ENCODE results near the gene ARSJ. TPM values are rescaled to one million over a fixed set of nuclear protein-coding genes. Genes with fewer than 3 reads are reported as not detected.
"Not testable (repeated sequence)": the region's sequence is repeated elsewhere in the genome, so short reads cannot be mapped to it uniquely, and the experiment has no call there.

ARSJ gene
- total RNA-seq, 1 experiment from 2014 or later, result 16.4 TPM

GRCh38 chr4:113943863-113944262 is 35.6 kb downstream of the ARSJ start:
- H3K36me3 ChIP-seq (ENCODE audit: low read depth, low read length), result no peaks in the 10 kb centered on the region
- H2AFZ ChIP-seq (ENCODE audit: low read length), result no peak overlapping the region
- POLR2A ChIA-PET (ENCODE audit: unreplicated experiment), result no interaction called here
- H3K9ac ChIP-seq (ENCODE audit: low read length), result no peak overlapping the region
- no TSS peak for BruUV-seq (replicated peaks)
- intact Hi-C loops (cut with micrococcal nuclease), result no loop called here
- no peaks in the 10 kb centered on the region for H3F3A ChIP-seq (ENCODE audit: low read length, unreplicated experiment)
- no peak for ATAC-seq
- no peaks in the 10 kb centered on the region for H3K27me3 ChIP-seq (ENCODE audit: low read length)
- TF ChIP-seq CTCF (conservative IDR thresholded peaks at IDR 0.05; ENCODE audit: low read depth, low read length), result no peak
- H3K4me2 ChIP-seq (ENCODE audit: low read length), result no peak overlapping the region
- H3K79me2 ChIP-seq (ENCODE audit: low read length), result peaks cover 10% of the 10 kb centered on the region; the same call in 1 of the 2 replicates
- H3K4me3 ChIP-seq (ENCODE audit: low read length), result no peak overlapping the region
- H3K9me3 ChIP-seq (ENCODE audit: low read length), result no peaks in the 10 kb centered on the region
- peaks cover 27% of the 10 kb centered on the region for H3K4me1 ChIP-seq (ENCODE audit: insufficient read depth, low read length)
- H4K20me1 ChIP-seq (ENCODE audit: low read length), result no peaks in the 10 kb centered on the region
- no peaks in the 10 kb centered on the region for H3K9me2 ChIP-seq (replicated peaks; ENCODE audit: low read length)
- peak; percentile 31 for DNase-seq
- no peak overlapping the region for H3K27ac ChIP-seq (ENCODE audit: low read length)
- CTCF ChIA-PET, result no interaction called here

GRCh38 chr4:113943085-113943484 is 36.4 kb downstream of the ARSJ start:
- Histone ChIP-seq H3K79me2 (ENCODE audit: low read length) (peaks cover 10% of the 10 kb centered on the region; the same call in 1 of the 2 replicates), H2AFZ (ENCODE audit: low read length) (no peak overlapping the region)

GRCh38 chr4:113941836-113942235 is 37.6 kb downstream of the ARSJ start:
- no peaks in the 10 kb centered on the region for H3K27me3 ChIP-seq (ENCODE audit: low read length)
- ATAC-seq, result no peak
- H3K4me3 ChIP-seq (ENCODE audit: low read length), result no peak overlapping the region
- CTCF ChIA-PET, result no interaction called here
- H3K4me2 ChIP-seq (ENCODE audit: low read length), result no peak overlapping the region
- no peaks in the 10 kb centered on the region for H3K36me3 ChIP-seq (ENCODE audit: low read depth, low read length)
- BruUV-seq (replicated peaks), result no TSS peak
- TF ChIP-seq EZH2 (IDR thresholded peaks at IDR 0.05; ENCODE audit: low read length, unreplicated experiment), result no peak
- no peak for TF ChIP-seq CTCF (conservative IDR thresholded peaks at IDR 0.05; ENCODE audit: low read depth, low read length)
- TF ChIP-seq EZH2phosphoT487 (IDR thresholded peaks at IDR 0.05; ENCODE audit: borderline replicate concordance, low read length), result no peak
- no peak overlapping the region for H3K9ac ChIP-seq (ENCODE audit: low read length)
- H4K20me1 ChIP-seq (ENCODE audit: low read length), result no peaks in the 10 kb centered on the region
- DNase-seq, result no peak
- H3K9me3 ChIP-seq (ENCODE audit: low read length), result no peaks in the 10 kb centered on the region
- intact Hi-C loops (cut with micrococcal nuclease), result no loop called here
- POLR2A ChIA-PET (ENCODE audit: unreplicated experiment), result no interaction called here
- H3F3A ChIP-seq (ENCODE audit: low read length, unreplicated experiment), result no peaks in the 10 kb centered on the region
- H3K27ac ChIP-seq (ENCODE audit: low read length), result no peak overlapping the region
- H3K9me2 ChIP-seq (replicated peaks; ENCODE audit: low read length), result no peaks in the 10 kb centered on the region
- no peak overlapping the region for H2AFZ ChIP-seq (ENCODE audit: low read length)
- H3K79me2 ChIP-seq (ENCODE audit: low read length), result peaks cover 13% of the 10 kb centered on the region; the same call in 1 of the 2 replicates
- peaks cover 25% of the 10 kb centered on the region for H3K4me1 ChIP-seq (ENCODE audit: insufficient read depth, low read length)

More at GRCh38 chr4:113943085-113943484, 36.4 kb downstream of the ARSJ start:
- H3K4me2 ChIP-seq (ENCODE audit: low read length), result no peak overlapping the region
- H3K9me3 ChIP-seq (ENCODE audit: low read length), result no peaks in the 10 kb centered on the region
- peaks cover 27% of the 10 kb centered on the region for H3K4me1 ChIP-seq (ENCODE audit: insufficient read depth, low read length)
- H3K27ac ChIP-seq (ENCODE audit: low read length), result no peak overlapping the region
- intact Hi-C loops (cut with micrococcal nuclease), result no loop called here
- no peak for TF ChIP-seq EZH2phosphoT487 (IDR thresholded peaks at IDR 0.05; ENCODE audit: borderline replicate concordance, low read length)
- no peak for TF ChIP-seq EZH2 (IDR thresholded peaks at IDR 0.05; ENCODE audit: low read length, unreplicated experiment)
- no peak for TF ChIP-seq CTCF (conservative IDR thresholded peaks at IDR 0.05; ENCODE audit: low read depth, low read length)
- DNase-seq, result no peak
- H3K4me3 ChIP-seq (ENCODE audit: low read length), result no peak overlapping the region
- H3K9me2 ChIP-seq (replicated peaks; ENCODE audit: low read length), result no peaks in the 10 kb centered on the region
- no peaks in the 10 kb centered on the region for H3K36me3 ChIP-seq (ENCODE audit: low read depth, low read length)
- POLR2A ChIA-PET (ENCODE audit: unreplicated experiment), result no interaction called here
- H3F3A ChIP-seq (ENCODE audit: low read length, unreplicated experiment), result no peaks in the 10 kb centered on the region
- H3K27me3 ChIP-seq (ENCODE audit: low read length), result no peaks in the 10 kb centered on the region
- no TSS peak for BruUV-seq (replicated peaks)
- H4K20me1 ChIP-seq (ENCODE audit: low read length), result no peaks in the 10 kb centered on the region
- no peak for ATAC-seq
- CTCF ChIA-PET, result no interaction called here
- no peak overlapping the region for H3K9ac ChIP-seq (ENCODE audit: low read length)

GRCh38 chr4:113940103-113940502 is 39.3 kb downstream of the ARSJ start:
- H2AFZ ChIP-seq (ENCODE audit: low read length); H3K4me1 ChIP-seq (ENCODE audit: insufficient read depth, low read length); H3K27me3 ChIP-seq (ENCODE audit: low read length); H3K4me2 ChIP-seq (ENCODE audit: low read length); H3K27ac ChIP-seq (ENCODE audit: low read length); H3K9me3 ChIP-seq (ENCODE audit: low read length); POLR2A ChIA-PET (ENCODE audit: unreplicated experiment); CTCF ChIA-PET; H3K9ac ChIP-seq (ENCODE audit: low read length); DNase-seq; H3K4me3 ChIP-seq (ENCODE audit: low read length); H4K20me1 ChIP-seq (ENCODE audit: low read length); ATAC-seq; H3F3A ChIP-seq (ENCODE audit: low read length, unreplicated experiment); H3K36me3 ChIP-seq (ENCODE audit: low read depth, low read length); BruUV-seq (replicated peaks); intact Hi-C loops (cut with micrococcal nuclease); H3K9me2 ChIP-seq (replicated peaks; ENCODE audit: low read length): not testable (repeated sequence)
- peaks cover 21% of the 10 kb centered on the region for H3K79me2 ChIP-seq (ENCODE audit: low read length)
